Left lobe of liver (tissue), 2 donors: ENCODE data around the gene LECT2. TPM values are rescaled to one million over a fixed set of nuclear protein-coding genes. Genes with fewer than 3 reads are reported as not detected.

Source experiments
- ATAC-seq: fragments of 200-7000 bp; cut with Tn5 transposase; one replicate; pipeline ENCODE4 v1.9.1; 2020; ENCODE audit warnings: mild to moderate bottlenecking, moderate library complexity
- DNase-seq: peaks from one replicate; pipeline ENCODE4 v3.0.0-alpha.2; 2020; ENCODE audit warnings: low spot score
- total RNA-seq: library from RNA; stranded (reverse); gene quantifications from one replicate; pipeline ENCODE4 v1.2.1, GENCODE V29; 2021
- donor health status: DM: no; HTN: no; CAD: no; lungs with moderate emphysema.
- donor health status: DM: no; HTN: yes; CAD: no.

Gene LECT2
- total RNA-seq, 1 donor from 2014 or later: 6.5 TPM

DNA sequence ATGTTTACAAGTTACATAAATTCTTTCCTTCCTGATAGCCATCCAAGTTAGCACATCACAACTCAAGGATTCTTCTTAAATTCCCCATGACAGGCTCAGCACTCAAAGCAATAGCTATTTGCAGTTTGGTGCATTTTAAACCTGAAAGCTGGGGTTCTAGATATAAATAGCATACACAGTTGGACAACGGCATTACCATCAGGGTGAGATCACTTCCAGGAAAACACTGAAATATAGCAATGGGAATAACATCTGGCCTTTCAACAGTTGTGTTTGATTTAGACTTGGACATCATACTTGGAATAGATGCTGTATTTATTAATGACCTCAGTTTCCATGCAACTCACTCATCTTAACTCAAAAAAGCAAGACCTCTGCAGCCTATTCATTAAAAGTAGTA, 24.7 kb upstream of the LECT2 start:
- DNase-seq (no peak), ATAC-seq (no peak)

DNA sequence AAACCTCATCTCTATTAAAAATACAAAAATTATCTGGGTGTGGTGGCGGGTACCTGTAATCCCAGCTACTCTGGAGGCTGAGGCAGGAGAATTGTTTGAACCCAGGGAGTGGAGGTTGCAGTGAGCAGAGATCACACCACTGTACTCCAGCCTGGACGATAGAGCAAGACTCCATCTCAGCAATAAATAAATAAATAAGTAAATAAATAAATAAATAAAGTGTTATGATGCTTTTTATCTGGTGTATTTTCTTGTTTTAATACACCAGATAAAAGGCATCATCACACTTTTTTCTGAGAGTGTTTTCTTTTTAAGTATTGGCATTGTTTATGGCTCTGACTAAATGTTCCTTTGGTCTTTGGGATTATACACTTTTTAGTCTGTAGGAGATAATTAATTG, 24.2 kb upstream of the LECT2 start:
- DNase-seq (no peak), ATAC-seq (no peak)

DNA sequence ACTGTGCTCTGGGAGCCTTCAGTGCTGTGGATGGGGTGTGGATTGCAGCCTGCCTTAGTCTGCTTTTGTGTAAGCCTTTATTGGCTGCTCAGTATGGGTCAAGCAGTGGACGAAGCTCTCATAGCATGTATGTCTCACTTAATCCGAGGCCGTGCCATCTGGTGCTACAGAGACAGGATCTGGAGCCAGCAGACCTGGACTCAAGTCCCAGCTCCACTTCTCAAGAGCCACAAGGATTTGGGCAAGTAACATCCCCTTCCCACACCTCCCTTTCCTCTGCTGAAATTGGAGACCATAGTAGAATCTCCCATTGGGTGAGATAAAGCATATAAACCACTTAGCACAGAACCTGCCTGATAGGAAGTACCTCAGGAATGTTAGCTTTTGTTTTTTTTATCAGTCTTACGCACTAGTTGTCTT, 23.4 kb upstream of the LECT2 start:
- DNase-seq (no peak), ATAC-seq (peak; percentile 46)

DNA sequence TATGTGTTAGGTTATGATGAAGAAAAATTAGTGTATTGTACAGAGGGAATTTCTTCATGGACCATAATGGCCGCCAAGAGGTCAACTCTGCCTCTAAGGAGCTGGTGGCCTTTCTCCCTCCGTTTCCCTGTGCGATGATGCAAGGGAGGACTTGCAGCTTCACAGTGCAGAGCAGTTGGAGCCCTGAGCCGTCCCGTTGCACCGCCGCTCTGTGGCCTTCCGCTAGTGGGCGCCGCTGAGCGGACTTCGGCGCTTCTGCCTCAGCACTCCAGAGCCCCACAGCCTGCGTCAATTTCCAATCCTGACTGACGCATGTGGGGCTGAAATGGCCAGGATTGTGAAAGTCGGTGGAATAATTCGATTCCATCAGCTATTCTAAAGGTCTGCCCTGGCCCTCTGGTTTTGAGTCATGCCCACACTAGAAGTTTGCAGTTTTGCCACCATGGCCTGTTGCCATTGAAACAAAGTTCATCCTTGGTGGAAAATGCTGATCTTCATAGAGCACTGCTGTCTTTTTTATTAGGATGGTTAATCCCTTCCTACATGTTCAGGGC, 22.7 kb upstream of the LECT2 start:
- ATAC-seq (peak; percentile 86), DNase-seq (peak; percentile 98)

DNA sequence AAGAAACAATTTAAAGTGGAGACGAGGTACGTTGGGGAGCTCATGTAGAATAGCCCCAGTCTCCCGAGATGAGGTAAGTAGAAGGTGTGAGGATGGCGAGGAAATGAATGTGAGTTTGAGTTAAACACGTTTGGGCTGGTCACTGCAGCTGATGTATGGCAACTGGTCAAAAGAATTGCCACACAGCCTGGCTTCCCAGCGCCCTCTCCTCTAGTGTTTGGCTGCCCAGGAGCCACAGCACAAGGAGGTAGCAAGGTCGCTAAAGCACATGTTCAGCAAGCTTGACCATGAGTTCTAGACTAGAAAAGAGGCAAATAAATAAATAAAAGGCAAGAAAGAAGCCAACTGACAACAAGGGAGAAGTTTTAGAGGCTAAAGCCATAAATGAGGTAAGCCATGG, 21.4 kb upstream of the LECT2 start:
- ATAC-seq (peak; percentile 47), DNase-seq (peak; percentile 77)

DNA sequence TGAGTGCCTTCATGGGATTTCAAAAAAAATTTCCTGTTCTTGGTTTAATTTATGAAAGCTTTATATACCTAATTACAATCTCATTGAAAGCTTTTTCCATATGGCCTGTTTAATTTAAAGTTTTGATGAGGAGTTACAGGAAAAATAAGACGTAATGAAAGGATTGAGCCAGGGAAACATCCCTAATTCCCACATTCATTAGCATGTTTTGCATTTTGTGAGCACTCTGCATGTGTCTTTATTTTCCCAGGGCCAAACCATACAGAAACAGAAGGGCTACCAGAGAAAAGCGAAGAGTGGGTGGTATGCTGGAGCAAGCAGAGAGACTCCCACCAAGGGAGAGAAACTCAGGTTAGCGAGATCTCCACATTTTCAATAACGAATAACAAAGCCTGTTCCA, 20.3 kb upstream of the LECT2 start:
- ATAC-seq: no peak
- no peak for DNase-seq

DNA sequence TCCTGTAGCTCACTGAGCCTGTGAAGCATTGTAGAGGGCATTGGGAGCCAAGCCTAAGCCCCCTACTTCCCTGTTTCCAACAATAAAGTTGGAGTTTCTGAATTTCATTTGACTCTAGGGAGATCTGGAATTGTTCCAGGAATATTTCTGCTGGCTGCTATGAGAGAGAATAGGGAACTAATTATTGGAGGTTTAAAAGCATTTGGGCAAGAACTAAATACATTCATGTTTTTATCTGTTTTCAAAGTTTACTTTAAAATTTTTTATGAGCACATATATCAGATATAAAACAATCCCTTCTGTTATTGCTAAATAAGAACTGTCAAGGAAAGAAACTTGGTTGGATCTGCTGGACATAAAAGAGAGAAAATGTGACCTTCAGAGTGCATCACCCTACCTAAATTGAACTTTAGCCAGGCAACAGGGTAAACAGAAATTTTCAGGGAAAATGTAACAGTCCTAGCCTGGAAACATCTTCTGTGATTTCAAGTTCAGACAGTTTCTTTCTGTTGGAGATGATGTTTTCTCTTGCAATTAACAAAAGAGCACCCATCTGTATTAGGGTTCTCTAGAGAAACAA, 19.3 kb upstream of the LECT2 start:
- ATAC-seq: peak; percentile 27
- no peak for DNase-seq

DNA sequence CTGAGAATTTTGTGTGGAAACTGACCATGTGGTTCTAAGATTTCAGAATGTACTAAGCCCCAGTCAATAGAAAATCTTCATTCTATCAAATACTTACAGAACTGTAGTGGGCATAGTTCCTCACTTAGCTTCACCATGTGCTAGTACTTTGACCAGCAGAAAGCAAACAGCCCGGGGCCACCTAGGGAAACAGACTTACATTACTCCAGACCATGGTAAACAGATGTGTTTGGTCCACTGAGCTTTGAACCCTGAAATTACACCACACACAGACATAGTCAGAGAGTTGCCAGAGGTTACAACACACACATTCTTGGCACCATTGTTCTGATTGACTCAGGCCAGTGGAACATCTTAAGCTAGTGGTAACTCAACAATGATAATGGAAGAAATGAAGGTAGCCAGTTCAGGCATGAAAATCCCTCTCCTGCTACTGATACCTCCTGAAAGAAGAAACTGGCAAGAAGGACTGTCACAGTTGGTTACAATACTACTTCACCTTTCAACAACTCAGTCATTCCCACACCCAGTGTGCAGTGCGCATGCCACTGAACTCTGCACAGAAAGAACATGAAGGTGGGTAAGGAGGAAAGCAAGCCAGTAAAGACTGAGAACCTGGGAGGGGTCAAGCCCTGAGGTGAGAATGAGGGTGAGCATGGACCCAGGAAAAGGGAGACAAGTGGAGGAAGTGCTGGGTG, 18.7 kb upstream of the LECT2 start:
- DNase-seq (peak; percentile 92), ATAC-seq (peak; percentile 72)

DNA sequence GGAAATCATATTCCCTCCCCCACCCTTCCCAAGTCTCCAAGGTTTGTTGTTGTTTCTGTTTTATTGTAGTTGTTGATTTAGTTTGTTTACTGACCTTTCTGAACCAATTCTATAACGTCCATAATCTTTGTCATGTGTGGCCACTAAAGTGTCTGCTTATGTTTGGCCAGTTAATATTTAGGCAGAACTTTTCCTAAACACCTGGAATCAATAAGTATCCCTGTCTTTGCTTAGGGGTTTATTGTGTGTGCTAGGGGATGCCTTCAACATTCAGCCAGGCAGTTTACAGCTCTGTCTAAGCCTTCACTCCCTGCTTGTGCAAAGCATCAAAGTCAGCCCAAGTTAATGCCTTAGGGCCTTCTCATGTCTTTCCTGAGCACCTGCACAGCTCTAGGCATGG, 16.9 kb upstream of the LECT2 start:
- no peak for DNase-seq
- ATAC-seq: no peak

DNA sequence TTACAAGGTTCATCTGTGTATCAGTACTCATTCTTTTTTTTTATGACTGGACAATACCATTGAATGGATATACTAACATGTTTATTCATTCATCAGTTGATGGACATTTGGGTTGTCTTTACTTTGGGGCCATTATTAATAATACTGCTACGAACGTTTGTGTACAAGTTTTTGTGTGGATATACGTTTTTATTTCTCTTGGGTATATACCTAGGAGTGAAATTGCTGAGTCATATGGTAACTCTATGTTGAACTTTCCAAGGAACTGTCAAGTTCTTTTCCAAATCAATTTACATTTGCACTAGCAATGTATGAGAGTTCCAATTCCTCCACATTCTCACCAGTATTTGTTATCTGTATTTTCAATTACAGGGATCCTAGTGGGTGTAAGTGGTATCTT, 12.0 kb upstream of the LECT2 start:
- no peak for DNase-seq

DNA sequence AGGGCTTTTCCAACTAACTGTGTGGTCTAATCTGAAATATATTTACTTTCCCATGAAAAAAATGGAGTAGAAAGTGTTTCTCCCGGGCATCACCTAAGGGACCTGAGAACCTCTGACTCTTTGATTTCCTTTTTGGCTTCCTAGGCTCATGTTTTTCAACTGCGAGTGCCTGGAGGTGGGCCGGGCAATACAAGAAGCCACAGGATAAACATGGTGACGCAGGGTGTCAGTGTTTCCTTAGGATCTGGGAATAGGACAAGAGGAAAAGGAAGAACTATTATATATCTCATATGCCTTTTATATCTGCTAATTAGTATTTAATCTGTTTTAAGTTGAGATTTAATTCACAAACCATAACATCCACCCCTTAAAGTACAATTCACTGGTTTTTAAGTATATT, 11.4 kb upstream of the LECT2 start:
- DNase-seq (no peak), ATAC-seq (no peak)

More for the DNA sequence above, 12.0 kb upstream of the LECT2 start:
- ATAC-seq: no peak

DNA sequence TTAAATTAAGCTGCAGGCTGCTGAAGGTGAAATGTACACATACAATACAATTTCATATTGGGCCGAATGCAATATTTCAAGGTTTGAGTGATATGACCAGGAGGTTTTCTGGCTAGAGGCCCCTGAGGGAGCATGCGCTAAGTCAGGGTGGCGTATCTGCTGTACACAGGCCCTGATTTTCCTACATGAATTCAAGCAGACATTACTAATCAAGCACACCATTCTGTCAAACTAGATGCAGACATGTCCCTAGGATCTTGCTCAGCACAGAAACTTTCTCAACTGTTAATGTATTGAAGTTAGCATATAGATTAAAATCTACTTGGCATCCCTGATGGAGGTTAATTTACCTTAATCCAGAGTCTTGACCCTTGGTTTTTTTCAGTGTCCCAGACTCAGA, 10.7 kb upstream of the LECT2 start:
- DNase-seq: no peak
- no peak for ATAC-seq

DNA sequence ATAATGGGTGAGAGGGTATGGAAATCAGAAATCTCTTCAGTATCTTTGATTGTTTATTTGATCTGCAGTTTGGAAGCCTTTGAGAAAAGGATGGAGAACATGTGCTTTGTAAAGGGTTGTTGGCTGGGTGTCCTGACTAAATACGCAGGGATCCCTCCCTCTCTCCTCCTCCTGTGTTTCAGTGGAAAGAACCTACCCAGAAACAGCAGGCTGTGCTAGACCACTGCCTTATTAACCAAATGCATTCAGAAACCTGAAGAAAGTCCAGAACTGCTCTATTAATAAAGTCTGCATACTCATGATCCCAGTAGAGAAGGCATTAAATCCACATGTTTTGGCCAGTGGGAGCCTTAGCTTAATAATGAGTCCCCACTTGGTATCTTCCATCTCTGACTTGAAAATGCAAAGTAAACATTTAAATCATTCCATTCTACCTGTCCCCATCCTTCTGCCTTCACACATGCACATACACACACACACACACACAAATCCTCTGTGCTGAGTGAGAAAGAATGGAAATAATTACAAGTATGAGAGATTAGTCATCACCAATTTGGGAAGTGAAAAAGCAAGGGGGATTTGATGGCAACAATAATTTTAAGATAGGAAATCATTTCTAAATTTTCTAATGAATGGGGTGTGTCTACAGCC, 10.0 kb upstream of the LECT2 start:
- DNase-seq: no peak
- ATAC-seq: no peak

DNA sequence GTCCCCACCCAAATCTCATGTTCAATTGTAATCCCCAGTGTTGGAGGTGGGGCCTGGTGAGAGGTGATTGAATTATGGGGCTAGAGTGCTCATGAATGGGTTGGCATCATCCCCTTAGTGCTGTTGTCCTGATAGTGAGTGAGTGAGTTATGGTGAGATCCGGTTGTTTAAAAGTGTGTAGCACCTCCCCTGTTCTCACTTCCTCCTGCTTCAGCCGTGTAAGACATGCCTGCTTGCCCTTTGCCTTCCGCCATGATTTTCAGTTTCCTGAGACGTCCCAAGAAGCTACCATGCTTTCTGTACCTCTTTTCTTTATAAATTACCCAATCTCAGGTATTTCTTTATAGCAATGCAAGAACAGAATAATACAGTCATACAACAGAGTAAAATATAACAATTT, 742 bp upstream of the LECT2 start:
- no peak for ATAC-seq
- DNase-seq: no peak

DNA sequence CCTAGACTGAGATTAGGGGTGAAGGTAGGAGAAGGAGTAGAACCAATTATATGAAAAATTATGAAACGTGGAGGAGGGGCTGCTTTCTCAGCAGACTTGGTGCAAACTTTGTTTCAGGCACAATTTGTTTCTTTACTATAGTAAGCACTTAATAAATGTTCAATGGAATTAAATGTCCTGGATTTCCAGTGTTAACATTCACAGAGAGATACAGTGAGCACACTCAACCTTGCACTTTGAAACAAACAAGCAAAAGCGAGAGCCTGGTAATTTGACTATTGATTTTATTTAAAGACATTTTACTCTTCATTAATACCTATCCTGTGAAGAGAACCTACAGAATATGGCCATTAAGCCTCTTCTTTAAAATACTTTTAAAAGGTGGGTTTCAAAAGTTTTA, 933 bp downstream of the LECT2 start:
- ATAC-seq (peak; percentile 45), DNase-seq (no peak)

DNA sequence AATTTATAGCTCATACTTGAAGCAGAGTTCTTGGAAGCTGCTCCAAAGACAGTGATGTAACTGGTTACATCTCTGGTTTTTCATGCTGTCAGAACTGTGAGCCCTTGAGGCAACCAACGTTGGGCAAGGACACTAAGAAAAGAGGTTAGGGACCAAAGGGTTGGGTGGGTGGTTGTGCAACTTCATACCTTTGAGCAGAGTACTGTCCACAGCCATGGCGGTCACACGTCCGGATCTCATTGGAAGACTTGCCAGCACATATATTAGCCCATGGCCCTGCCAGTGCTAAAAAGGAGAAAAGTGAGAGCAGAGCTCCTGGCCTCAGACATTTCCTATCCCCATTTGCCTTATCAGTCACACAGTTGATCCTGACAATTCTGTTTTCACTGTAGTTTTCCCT, 2.1 kb downstream of the LECT2 start:
- DNase-seq: peak; percentile 69
- peak; percentile 69 for ATAC-seq

DNA sequence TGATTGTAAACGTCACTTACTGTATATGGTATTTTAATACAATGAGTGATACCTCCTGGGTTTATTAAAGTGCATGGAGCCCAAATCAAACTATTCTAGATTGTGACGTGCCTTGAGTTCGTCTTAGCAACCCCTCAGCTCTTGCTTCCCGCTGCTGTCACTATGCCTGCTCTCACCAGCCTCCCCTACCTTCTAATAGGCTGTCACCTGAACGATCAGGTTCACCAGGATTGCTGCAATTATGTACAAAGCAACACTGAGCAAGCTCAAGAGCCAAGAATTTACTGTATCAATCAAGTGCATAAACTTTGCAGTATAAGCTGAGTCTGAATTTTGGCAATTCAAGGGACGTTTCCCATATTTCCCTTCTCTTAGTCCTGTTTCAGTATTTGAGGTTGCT, 3.0 kb downstream of the LECT2 start:
- ATAC-seq: peak; percentile 76
- DNase-seq: no peak

DNA sequence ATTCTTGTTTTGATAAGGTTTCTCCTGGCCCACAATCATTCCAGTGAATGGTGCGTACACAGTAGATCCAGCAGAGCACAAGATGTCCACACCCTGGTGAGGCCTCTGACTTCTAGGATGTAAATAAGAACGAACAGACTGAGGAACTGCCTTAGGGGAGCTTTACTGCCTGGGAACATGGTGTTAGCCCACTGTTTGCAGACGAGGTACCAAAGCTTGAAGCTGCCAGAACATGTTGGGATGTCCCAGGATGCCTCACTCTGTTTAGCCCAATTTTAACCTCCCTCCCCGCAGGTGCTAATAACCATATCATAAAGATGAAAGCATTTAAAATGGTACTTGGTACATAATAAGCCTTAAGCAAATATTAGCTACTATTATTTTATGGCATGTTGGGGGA, 3.5 kb downstream of the LECT2 start:
- ATAC-seq (no peak), DNase-seq (no peak)

DNA sequence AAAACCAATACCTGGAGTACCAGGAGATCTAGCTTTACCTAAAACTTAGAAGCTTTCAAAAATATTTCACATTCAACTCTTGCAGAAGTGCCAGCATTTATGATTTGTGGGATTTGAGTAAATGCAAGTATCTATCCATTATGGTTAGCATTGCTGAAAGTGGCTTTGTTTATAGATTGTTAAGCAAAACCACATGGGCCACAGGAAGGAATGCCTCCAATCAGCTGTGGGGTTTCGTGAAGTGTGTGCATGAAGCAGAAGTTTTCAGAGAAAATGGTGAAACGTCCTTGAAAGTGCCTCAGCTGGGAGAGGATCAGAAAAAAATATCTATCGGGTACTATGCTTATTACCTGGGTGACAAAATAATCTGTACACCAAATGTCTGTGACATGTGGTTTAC, 4.2 kb downstream of the LECT2 start:
- DNase-seq (no peak), ATAC-seq (no peak)

DNA sequence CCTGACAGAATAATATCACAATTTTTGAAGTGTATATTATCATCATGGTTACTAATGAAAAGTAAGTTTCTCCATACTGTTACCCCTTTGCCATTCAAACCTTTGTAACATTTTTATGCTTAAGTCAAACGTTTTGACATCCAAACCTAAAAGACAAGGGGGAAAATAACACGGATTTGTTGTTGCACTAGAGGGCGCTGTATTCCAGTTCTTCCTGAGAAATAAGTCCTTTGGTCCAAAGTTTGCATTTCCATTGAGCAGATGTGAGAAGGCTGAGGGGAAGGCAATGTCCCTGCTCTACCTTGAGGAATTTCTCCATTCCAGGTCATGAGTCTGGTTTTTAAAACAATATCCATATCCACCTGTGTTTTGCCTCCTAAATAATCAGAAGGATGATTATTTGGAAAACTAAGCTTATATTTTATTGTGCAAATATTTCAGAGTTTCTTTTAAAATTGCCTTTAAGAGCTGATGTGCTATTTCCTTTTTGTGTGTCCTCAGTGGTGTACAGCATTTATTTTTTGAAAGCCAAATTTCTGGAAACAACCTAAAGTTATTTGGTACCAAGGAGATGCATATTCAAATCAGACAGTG, 9.7 kb downstream of the LECT2 start:
- peak; percentile 52 for DNase-seq
- peak; percentile 99 for ATAC-seq

DNA sequence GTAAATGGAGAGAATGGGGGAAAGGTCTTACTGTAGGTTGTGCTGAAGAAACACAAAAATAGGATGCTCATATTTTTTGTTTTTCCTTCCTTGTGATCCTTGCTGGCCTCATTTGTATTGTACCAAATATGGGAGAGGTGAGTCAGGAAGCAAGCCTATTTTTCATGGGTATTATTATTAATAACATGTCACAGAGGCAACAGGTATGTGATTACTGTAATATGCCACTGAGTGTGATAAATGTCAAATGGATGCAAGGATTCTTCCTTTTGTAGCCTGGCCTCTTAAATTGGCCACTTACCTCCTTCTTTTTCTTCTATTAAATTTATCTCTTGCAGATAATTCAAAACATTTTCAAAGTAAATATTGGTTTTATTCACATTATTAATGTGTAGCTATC, 10.2 kb downstream of the LECT2 start:
- ATAC-seq: no peak
- no peak for DNase-seq
